Subcutaneous preadipocyte (primary cell): ENCODE results near the gene DBET. TPM values are rescaled to one million over a fixed set of nuclear protein-coding genes. Genes with fewer than 3 reads are reported as not detected.

Experiments used
- small RNA-seq: library from RNA; depleted of rRNA; stranded (forward); fragments of <200 nt; gene quantifications from one replicate; pipeline ENCODE3, GENCODE V24; 2012
- total RNA-seq: library from RNA; depleted of rRNA; stranded (reverse); fragments of >200 nt; gene quantifications from 2 replicates; pipeline ENCODE4 v1.2.3, GENCODE V29; 2012

Gene DBET
- total RNA-seq: not detected in 2 replicates

DNA sequence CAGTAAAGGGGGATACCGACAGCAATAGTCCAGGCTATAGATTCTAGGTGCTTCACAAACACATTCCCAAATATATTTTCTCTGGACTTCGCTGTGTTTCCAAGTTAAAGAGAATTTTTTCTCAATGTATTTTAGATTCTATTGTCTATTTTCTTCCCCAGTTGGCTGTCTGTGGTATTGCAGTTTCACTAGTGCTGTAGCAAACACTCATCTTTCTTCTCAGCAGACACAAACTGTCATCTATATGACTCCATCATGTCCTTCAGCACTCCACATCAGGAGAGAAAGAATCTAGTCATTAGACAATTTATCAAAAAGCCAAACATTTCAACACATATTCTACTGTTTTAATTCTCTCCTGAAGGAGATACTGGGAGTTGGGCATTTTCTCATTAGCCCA lies at the start of gene DBET:
Gene DBET (plus strand): TSS at position 161 of the 400 bp plus-strand sequence.

DNA sequence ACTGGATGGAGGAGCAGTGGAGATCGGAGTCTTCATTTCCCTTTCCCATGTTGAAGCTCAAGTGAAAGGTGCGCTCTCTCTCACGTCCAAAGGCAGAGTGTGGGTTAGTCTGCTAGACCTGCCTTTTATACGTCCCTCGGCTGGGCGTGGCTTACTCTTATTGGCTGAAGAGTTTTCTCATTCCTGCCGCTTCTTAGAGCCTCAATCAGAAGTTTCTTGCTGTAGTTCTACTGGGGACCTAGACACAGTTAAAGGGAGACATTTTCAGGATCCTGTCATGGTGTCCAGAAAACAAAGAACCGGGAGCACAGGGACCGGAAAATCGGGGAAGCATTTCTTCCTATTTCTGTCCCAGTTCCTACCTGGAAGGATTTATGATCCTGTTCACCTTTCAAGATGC lies 37.1 kb upstream of the DBET start, which contains the start of gene FRG2:
Gene FRG2 (minus strand): TSS at position 101 of the 400 bp plus-strand sequence. CDS start 52 bp downstream, at position 49.

Small RNA genes within 50 kb of the gene (small RNA-seq; reads per million reads assigned to genes)
- 0.25 reads per million for gene RNA5SP174
- 0.25 reads per million for gene RNA5SP175

Other genes with a start within 250 kb of the DBET start
- gene FRG1, start 123.6 kb upstream of the DBET start, total RNA-seq: 29.1 and 31.2 TPM in 2 replicates
- gene FRG2, start 37.2 kb upstream of the DBET start, total RNA-seq: not detected in 2 replicates
- not detected in 2 replicates for gene DUX4, start 109.3 kb downstream of the DBET start, total RNA-seq